GM19035 (cell line): ENCODE measurements around the gene LPP.

Experiments
- ATAC-seq: cut with Tn5 transposase; IDR thresholded peaks from one replicate; pipeline ENCODE4 v1.9.1; 2021; ENCODE audit not compliant: unreplicated experiment

LPP gene

GRCh38 chr3:188219147-188219546 is 65.2 kb downstream of the LPP start:
- ATAC-seq = no peak

GRCh38 chr3:188220097-188220788 is 66.3 kb downstream of the LPP start:
- ATAC-seq = no peak

GRCh38 chr3:188220988-188221818 is 67.2 kb downstream of the LPP start:
- ATAC-seq = no peak

GRCh38 chr3:188223936-188224335 is 70.0 kb downstream of the LPP start:
- ATAC-seq = no peak

GRCh38 chr3:188227442-188227841 is 73.5 kb downstream of the LPP start:
- no peak for ATAC-seq

- ATAC-seq = no peak
Observed at GRCh38 chr3:188229177-188229576, 75.2 kb downstream of the LPP start.

GRCh38 chr3:188229726-188230125 is 75.8 kb downstream of the LPP start:
- ATAC-seq = no peak

- ATAC-seq = no peak
Observed at GRCh38 chr3:188230962-188231361, 77.0 kb downstream of the LPP start.

- no peak for ATAC-seq
Observed at GRCh38 chr3:188231456-188231855, 77.5 kb downstream of the LPP start.

- no peak for ATAC-seq
Observed at GRCh38 chr3:188232656-188233055, 78.7 kb downstream of the LPP start.

- ATAC-seq = no peak
Observed at GRCh38 chr3:188233320-188233719, 79.4 kb downstream of the LPP start.

GRCh38 chr3:188234132-188234531 is 80.2 kb downstream of the LPP start:
- no peak for ATAC-seq

GRCh38 chr3:188236271-188236670 is 82.3 kb downstream of the LPP start:
- ATAC-seq = no peak

GRCh38 chr3:188239035-188239434 is 85.1 kb downstream of the LPP start:
- no peak for ATAC-seq

- ATAC-seq = no peak
Observed at GRCh38 chr3:188239577-188239976, 85.6 kb downstream of the LPP start.

- no peak for ATAC-seq
Observed at GRCh38 chr3:188240189-188240981, 86.4 kb downstream of the LPP start.

- no peak for ATAC-seq
Observed at GRCh38 chr3:188241072-188241471, 87.1 kb downstream of the LPP start.

GRCh38 chr3:188241883-188242282 is 87.9 kb downstream of the LPP start:
- ATAC-seq = no peak

GRCh38 chr3:188242436-188243123 is 88.6 kb downstream of the LPP start:
- ATAC-seq = no peak

GRCh38 chr3:188243124-188243795 is 89.3 kb downstream of the LPP start:
- no peak for ATAC-seq
